Spleen (tissue), 11 donors: ENCODE measurements around the gene PADI4. TPM values are rescaled to one million over a fixed set of nuclear protein-coding genes. Genes with fewer than 3 reads are reported as not detected.
A peak's percentile ranks its signal among the peaks of the same experiment; 100 is the strongest.

Experiments used
- DNase-seq: peaks from one replicate; pipeline ENCODE4 v3.0.0-alpha.2; 2020
- H3K27ac ChIP-seq, 8 donors: fragments of 200-600 bp; sonication (generic) in 7 of 8; 1 replicate in 4 of 8; 2 replicates in 4 of 8; pipeline versions ENCODE4 v1.5.0 to v1.8.0; 2016 to 2021; ENCODE audit warnings: inconsistent platforms in 4 of 8, mild to moderate bottlenecking in 4 of 8, moderate library complexity in 1 of 8
- H3K27me3 ChIP-seq, 7 donors: fragments of 200-600 bp; sonication (generic) in 6 of 7; replicated peaks in 1 of 7; 1 replicate in 4 of 7; 2 replicates in 3 of 7; pipeline versions ENCODE4 v1.5.0 to v1.8.0; 2016 to 2021; ENCODE audit warnings: inconsistent platforms in 3 of 7, mild to moderate bottlenecking in 1 of 7
- H3K36me3 ChIP-seq, 6 donors: fragments of 200-600 bp; sonication (generic) in 5 of 6; 1 replicate in 4 of 6; 2 replicates in 2 of 6; pipeline versions ENCODE4 v1.5.0 to v1.8.0; 2016 to 2021; ENCODE audit warnings: inconsistent platforms in 2 of 6
- H3K4me1 ChIP-seq, 6 donors: fragments of 200-600 bp; sonication (generic) in 5 of 6; 1 replicate in 3 of 6; 2 replicates in 3 of 6; pipeline versions ENCODE4 v1.5.0 to v1.8.0; 2016 to 2021; ENCODE audit warnings: inconsistent platforms in 3 of 6
- H3K4me3 ChIP-seq, 8 donors: fragments of 200-600 bp; sonication (generic) in 7 of 8; 1 replicate in 4 of 8; 2 replicates in 4 of 8; pipeline versions ENCODE4 v1.5.0 to v1.8.0; 2016 to 2021; ENCODE audit warnings: inconsistent platforms in 4 of 8, mild to moderate bottlenecking in 4 of 8, moderate library complexity in 2 of 8
- H3K9me3 ChIP-seq, 8 donors: fragments of 200-600 bp; sonication (generic) in 7 of 8; 1 replicate in 4 of 8; 2 replicates in 4 of 8; pipeline versions ENCODE4 v1.5.0 to v1.8.0; 2016 to 2021; ENCODE audit warnings: inconsistent platforms in 4 of 8
- CTCF ChIP-seq, 11 experiments: fragments of 200-600 bp in 7 of 11; fragments of 450-650 bp in 4 of 11; sonication (generic) in 4 of 11; IDR thresholded peaks in 8 of 11; conservative IDR thresholded peaks in 3 of 11; 1 replicate in 7 of 11; 2 replicates in 4 of 11; pipeline versions ENCODE4 v1.4.0 to v1.8.0; 2016 to 2021; ENCODE audit warnings: antibody characterized with exemption in 11 of 11, inconsistent platforms in 4 of 11, mild to moderate bottlenecking in 1 of 11
- POLR2A ChIP-seq, 3 donors: fragments of 450-650 bp; IDR thresholded peaks; one replicate each; pipeline ENCODE4 v1.5.1; 2017; ENCODE audit warnings: antibody characterized with exemption in 3 of 3, mild to moderate bottlenecking in 1 of 3
- POLR2AphosphoS5 ChIP-seq, 3 donors: sonication (generic); formaldehyde crosslinking; IDR thresholded peaks; one replicate each; pipeline ENCODE4 v1.5.1; 2017; ENCODE audit warnings: antibody characterized with exemption in 3 of 3
- WGBS, 5 donors: extraction: QIAGEN DNeasy Blood & Tissue Kit in 3 of 5; methylation state at CpG; one replicate each; pipeline versions ENCODE4 v1.1.5 to v1.1.7; 2013 to 2018; 5-methylcytosine and 5-hydroxymethylcytosine counted together
- intact Hi-C: fragments of 100-400 bp; cut with DNase I; formaldehyde crosslinking; loops from one replicate; pipeline ENCODE4 v1.15.0; 2023; ENCODE audit warnings: low total_unique reads
- polyA plus RNA-seq, 3 donors: library from polyadenylated mRNA; stranded (reverse); fragments of 200-250 nt; gene quantifications; one replicate each; pipeline ENCODE4 v1.2.1, GENCODE V29; 2013
- total RNA-seq, 7 donors: library from RNA; depleted of rRNA in 3 of 7; stranded (reverse); fragments of >200 nt in 3 of 7; fragmentation: NEBNext Ultra II Directional in 4 of 7; extraction: Animal tissue kit (Norgen Biotek cat#: 25700) in 4 of 7; gene quantifications; one replicate each; pipeline versions ENCODE4 v1.1.0 to v1.2.1, GENCODE V29; 2016 to 2021
- donor health status: healthy with polysubstance abuse.
- donor health status: DM: no; HTN: no; CAD: no; lungs with moderate emphysema.
- donor health status: DM: no; HTN: no; CAD: no.
- donor health status: Bipolar disorder and iron deficiency.
- donor health status: healthy.
- donor health status: DM: no; HTN: no; CAD: no.
- donor health status: DM: yes; HTN: yes; CAD: no.

PADI4 gene
- total and polyA plus RNA-seq, 10 donors = 5.1 to 122 (median 19.8) TPM

- WGBS, 5 donors = 79 to 91% (median 86%) methylated on average over 5 to 8 of the region's 8 CpGs
- Histone ChIP-seq H3K27ac (no peak overlapping the region), H3K4me3 (no peak overlapping the region), H3K27me3 (peaks cover 0 to 63% (median 0%) of the 10 kb centered on the region in 7 donors), H3K36me3 (no peaks in the 10 kb centered on the region), H3K4me1 (peaks cover 0 to 40% (median 3%) of the 10 kb centered on the region in 6 donors), H3K9me3 (no peaks in the 10 kb centered on the region)
- intact Hi-C loops = no loop called here
- TF ChIP-seq POLR2AphosphoS5 (IDR thresholded peaks at IDR 0.05) (no peak), POLR2A (IDR thresholded peaks at IDR 0.05) (no peak), CTCF (IDR thresholded peaks at IDR 0.05 in 8 of 11, conservative IDR thresholded peaks at IDR 0.05 in 3 of 11) (no peak)
- peak; percentile 59 for DNase-seq
These were observed 30.4 kb upstream of the PADI4 start for GRCh38 chr1:17277511-17278159.

GRCh38 chr1:17278996-17279830 lies 28.8 kb upstream of the PADI4 start:
- Histone ChIP-seq H3K27ac (no peak overlapping the region), H3K4me1 (peaks cover 0 to 48% (median 4%) of the 10 kb centered on the region in 6 donors), H3K4me3 (no peak overlapping the region), H3K36me3 (no peaks in the 10 kb centered on the region), H3K27me3 (peaks cover 0 to 67% (median 0%) of the 10 kb centered on the region in 7 donors), H3K9me3 (no peaks in the 10 kb centered on the region)
- no peak for TF ChIP-seq POLR2AphosphoS5 (IDR thresholded peaks at IDR 0.05)
- TF ChIP-seq CTCF (IDR thresholded peaks at IDR 0.05 in 8 of 11, conservative IDR thresholded peaks at IDR 0.05 in 3 of 11) = no peak
- no peak for TF ChIP-seq POLR2A (IDR thresholded peaks at IDR 0.05)
- DNase-seq = peak; percentile 47
- 82 to 89% (median 87%) methylated on average over 13 to 14 of the region's 14 CpGs for WGBS, 5 donors
- intact Hi-C loops = no loop called here

- no peak overlapping the region for H3K4me3 ChIP-seq
- H3K4me1 ChIP-seq = peaks cover 0 to 46% (median 4%) of the 10 kb centered on the region in 6 donors
- intact Hi-C loops = no loop called here
- H3K9me3 ChIP-seq = no peaks in the 10 kb centered on the region
- no peak overlapping the region for H3K27ac ChIP-seq
- TF ChIP-seq CTCF (IDR thresholded peaks at IDR 0.05 in 8 of 11, conservative IDR thresholded peaks at IDR 0.05 in 3 of 11) = no peak
- no peak for TF ChIP-seq POLR2A (IDR thresholded peaks at IDR 0.05)
- no peak for TF ChIP-seq POLR2AphosphoS5 (IDR thresholded peaks at IDR 0.05)
- H3K36me3 ChIP-seq = no peaks in the 10 kb centered on the region
- peak; percentile 64 for DNase-seq
- peaks cover 0 to 71% (median 0%) of the 10 kb centered on the region in 7 donors for H3K27me3 ChIP-seq
- WGBS, 5 donors = 72 to 92% (median 80%) methylated on average over 6 to 7 of the region's 7 CpGs
These were observed 27.6 kb upstream of the PADI4 start for GRCh38 chr1:17280436-17280835.

GRCh38 chr1:17280894-17281293 lies 27.1 kb upstream of the PADI4 start:
- Histone ChIP-seq H3K4me1 (peaks cover 0 to 46% (median 4%) of the 10 kb centered on the region in 6 donors), H3K4me3 (no peak overlapping the region), H3K27me3 (peaks cover 0 to 72% (median 0%) of the 10 kb centered on the region in 7 donors), H3K36me3 (no peaks in the 10 kb centered on the region), H3K9me3 (no peaks in the 10 kb centered on the region), H3K27ac (peak overlapping the region in 3 of 8 donors; percentile 78 to 87 (median 83))
- peak; percentile 18 for DNase-seq
- TF ChIP-seq POLR2A (IDR thresholded peaks at IDR 0.05) (no peak), POLR2AphosphoS5 (IDR thresholded peaks at IDR 0.05) (no peak), CTCF (IDR thresholded peaks at IDR 0.05 in 8 of 11, conservative IDR thresholded peaks at IDR 0.05 in 3 of 11) (no peak)
- intact Hi-C loops = no loop called here
- 59 to 93% (median 70%) methylated on average over 2 of the region's 2 CpGs for WGBS, 5 donors
